Muscle layer of colon (tissue), 2 donors: ENCODE data around the gene HOPX.
A peak's percentile ranks its signal among the peaks of the same experiment; 100 is the strongest.
"Not testable (repeated sequence)": the region's sequence is repeated elsewhere in the genome, so short reads cannot be mapped to it uniquely, and the experiment has no call there.

Source experiments
- H3K27ac ChIP-seq: one replicate; pipeline ENCODE4 v1.7.0; 2013; ENCODE audit warnings: low read depth, mild to moderate bottlenecking, low read length, moderate library complexity
- H3K27me3 ChIP-seq, 2 donors: one replicate each; pipeline ENCODE4 v1.7.0; 2013; ENCODE audit warnings: low read length in 2 of 2, mild to moderate bottlenecking in 2 of 2; ENCODE audit not compliant: insufficient read depth in 2 of 2, control insufficient read depth in 1 of 2
- H3K36me3 ChIP-seq: one replicate; pipeline ENCODE4 v1.7.0; 2013; ENCODE audit warnings: mild to moderate bottlenecking, low read length; ENCODE audit not compliant: insufficient read depth
- H3K4me1 ChIP-seq: one replicate; pipeline ENCODE4 v1.7.0; 2013; ENCODE audit warnings: mild to moderate bottlenecking, low read length; ENCODE audit not compliant: insufficient read depth
- H3K4me3 ChIP-seq, 2 donors: one replicate each; pipeline ENCODE4 v1.7.0; 2013; ENCODE audit warnings: low read length in 2 of 2, low read depth in 1 of 2, mild to moderate bottlenecking in 1 of 2, moderate library complexity in 1 of 2
- H3K9ac ChIP-seq: one replicate; pipeline ENCODE4 v1.7.0; 2013; ENCODE audit warnings: low read length
- H3K9me3 ChIP-seq: one replicate; pipeline ENCODE4 v1.7.0; 2013; ENCODE audit warnings: mild to moderate bottlenecking, low read length
- donor health status: abdominal sarcoma.
- donor health status: Adenocarcinoma of cecum.

Gene HOPX

DNA sequence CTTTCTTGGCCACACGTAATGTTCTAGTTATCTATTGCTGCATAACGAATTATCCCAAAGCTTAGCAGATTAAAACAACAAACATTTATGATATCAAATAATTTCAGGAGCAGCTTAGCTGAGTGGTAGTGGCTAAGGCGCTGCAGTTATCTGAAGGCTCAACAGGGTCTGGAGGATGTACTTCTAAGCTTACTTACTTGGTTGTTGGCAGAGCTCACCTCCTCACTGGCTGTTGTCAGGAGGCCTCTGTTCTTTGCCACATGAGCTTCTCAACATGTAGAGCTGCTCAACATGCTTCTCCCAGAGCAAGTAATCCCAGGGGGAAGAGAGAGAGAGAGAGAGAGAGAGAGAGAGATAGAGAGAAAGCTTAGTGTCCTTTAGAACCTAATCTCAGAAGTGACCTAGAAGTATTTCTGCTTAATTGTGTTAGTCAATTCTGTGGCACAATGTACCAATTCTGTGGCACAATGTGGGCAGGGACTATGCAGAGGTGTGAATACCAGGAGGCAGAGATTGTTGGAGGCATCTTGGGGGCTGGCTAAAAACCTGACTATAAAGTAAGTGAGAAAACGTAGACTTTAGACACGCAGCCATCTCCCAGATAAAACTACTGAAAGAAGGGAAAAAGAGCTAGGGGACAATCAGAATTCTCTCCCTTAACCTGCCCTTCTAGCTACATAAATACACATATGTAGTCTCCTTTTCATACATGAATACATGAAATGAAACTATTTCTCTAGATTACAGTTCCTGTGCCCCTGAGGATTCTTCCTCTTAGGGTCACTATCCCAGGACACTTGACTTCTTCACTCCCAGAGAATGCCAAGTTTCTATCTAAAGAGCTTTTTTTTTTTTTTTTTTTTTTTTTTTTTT lies 40.2 kb downstream of the HOPX start:
- H3K9me3 ChIP-seq: no peaks in the 10 kb centered on the region
- peaks cover 18% of the 10 kb centered on the region for H3K4me1 ChIP-seq
- H3K9ac ChIP-seq: no peak overlapping the region

DNA sequence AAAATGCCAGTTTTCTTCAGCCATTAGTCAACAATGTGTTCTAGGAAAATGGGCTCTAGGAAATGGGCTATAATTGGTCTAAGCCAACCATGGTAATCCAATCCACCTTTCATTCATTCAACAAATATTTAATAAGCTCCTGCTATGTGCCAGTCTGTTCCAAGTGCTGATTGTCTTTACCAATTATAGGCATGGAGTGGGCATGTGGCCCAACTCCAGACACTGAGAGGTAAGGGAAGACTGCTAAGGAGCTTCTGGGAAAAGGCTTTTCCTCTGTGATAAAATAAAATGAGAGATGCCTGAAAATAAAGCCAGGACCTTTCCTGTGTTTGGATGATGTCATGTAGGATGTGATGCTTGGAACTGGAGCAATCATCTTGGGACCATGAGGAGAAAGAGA lies 43.3 kb downstream of the HOPX start:
- Histone ChIP-seq H3K36me3 (no peaks in the 10 kb centered on the region), H3K4me1 (peaks cover 18% of the 10 kb centered on the region), H3K27ac (no peak overlapping the region), H3K4me3 (no peak overlapping the region), H3K9me3 (no peaks in the 10 kb centered on the region), H3K27me3 (no peaks in the 10 kb centered on the region), H3K9ac (no peak overlapping the region)

More for the DNA sequence above, 40.2 kb downstream of the HOPX start:
- H3K4me3 ChIP-seq: no peak overlapping the region
- H3K27me3 ChIP-seq: no peaks in the 10 kb centered on the region
- no peaks in the 10 kb centered on the region for H3K36me3 ChIP-seq
- no peak overlapping the region for H3K27ac ChIP-seq

DNA sequence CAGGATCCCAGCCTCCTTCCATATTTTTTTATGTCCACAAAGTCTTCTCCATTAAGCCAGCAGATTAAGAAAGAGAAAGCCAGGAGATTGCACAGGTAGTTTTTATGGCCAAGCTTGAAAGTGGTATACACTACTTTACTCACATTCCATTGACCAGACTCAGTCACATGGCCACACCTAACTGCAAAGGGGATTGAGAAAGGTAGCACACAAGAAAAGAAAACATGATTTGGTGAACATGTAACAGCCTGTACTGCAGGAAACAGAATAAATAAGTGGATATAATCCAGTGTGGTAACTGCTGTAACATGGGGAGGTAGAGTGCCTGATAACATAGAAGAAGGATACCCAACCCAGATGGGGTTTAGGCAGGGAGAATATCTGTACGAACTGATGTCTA lies 43.9 kb downstream of the HOPX start:
- no peak overlapping the region for H3K9ac ChIP-seq
- H3K27ac ChIP-seq: no peak overlapping the region
- H3K36me3 ChIP-seq: no peaks in the 10 kb centered on the region
- H3K4me3 ChIP-seq: no peak overlapping the region
- H3K27me3 ChIP-seq: no peaks in the 10 kb centered on the region
- peaks cover 18% of the 10 kb centered on the region for H3K4me1 ChIP-seq
- H3K9me3 ChIP-seq: no peaks in the 10 kb centered on the region

DNA sequence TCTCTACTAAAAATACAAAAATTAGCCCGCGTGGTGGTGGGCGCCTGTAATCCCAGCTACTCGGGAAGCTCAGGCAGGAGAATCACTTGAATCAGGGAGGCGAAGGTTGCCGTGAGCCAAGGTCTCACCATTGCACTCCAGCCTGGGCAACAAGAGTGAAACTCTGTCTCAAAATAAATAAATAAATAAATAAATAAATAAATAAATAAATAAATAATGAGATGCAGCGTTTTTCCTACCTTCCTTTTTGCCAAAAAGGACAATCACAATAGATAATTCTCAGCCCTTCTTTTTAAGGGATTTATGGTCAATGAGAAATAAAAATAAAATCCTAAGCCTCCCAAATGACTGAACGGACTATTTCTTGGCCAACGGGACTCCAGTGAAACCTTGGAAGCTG lies 46.1 kb downstream of the HOPX start:
- not testable (repeated sequence) for H3K9ac ChIP-seq, H3K4me1 ChIP-seq, H3K27ac ChIP-seq, H3K36me3 ChIP-seq, H3K9me3 ChIP-seq, H3K4me3 ChIP-seq, H3K27me3 ChIP-seq

DNA sequence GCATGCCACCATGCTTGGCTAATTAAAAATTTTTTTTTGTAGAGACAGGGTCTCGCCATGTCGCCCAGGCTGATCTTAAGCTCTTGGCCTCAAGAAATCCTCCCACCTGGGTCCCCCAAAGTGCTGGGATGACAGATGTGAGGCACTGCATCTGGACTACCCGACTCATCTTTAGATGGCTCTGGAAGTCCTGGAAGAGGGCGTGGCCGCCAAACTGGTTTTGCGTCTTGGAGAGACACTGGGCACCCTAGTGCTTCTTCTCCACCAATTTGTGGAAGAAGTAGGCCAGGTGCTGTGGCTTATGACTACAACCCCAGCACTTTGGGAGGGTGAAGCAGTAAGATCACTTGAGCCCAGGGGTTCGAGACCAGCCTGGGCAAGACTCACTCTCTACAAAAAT lies 47.6 kb downstream of the HOPX start:
- peaks cover 11% of the 10 kb centered on the region for H3K4me1 ChIP-seq
- no peak overlapping the region for H3K27ac ChIP-seq
- H3K9me3 ChIP-seq: no peaks in the 10 kb centered on the region
- no peak overlapping the region for H3K4me3 ChIP-seq
- no peaks in the 10 kb centered on the region for H3K36me3 ChIP-seq
- H3K9ac ChIP-seq: no peak overlapping the region
- no peaks in the 10 kb centered on the region for H3K27me3 ChIP-seq

DNA sequence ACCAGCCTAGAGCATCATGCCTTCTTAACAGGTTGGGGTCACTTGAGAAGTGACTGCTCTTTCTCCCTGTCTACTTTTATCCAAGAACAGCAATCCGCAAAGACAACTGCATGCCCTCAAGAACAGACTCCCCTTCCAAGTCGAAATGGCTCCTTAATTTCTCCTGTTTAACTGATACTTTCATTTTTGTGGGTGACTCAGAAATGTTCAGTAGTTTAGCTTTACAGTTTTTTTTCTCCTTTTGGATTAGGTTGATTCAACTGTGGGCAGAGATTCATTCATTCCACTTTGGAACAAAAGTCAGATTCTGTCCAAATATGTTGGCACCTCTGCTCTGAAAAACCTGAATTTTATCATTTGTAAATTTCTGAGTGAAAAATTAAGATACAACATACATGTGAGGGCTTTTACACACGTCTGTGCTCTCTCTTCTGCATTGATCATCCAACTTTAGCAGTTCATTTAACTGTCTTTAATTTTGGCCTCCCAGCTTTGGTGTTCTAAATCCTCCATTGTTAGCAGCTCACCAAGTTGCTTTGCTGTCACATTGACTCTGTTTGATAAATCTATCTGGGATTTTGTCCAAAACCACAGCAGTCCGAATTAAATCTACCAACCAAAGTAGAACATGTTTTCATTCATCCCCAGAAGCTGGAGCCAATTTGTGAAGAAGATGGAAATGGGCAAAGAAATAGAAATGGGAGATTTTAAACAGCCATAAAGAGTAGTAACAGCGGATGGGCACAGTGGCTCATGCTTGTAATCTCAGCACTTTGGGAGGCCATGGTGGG lies 50.0 kb downstream of the HOPX start:
- Histone ChIP-seq H3K4me1 (peaks cover 26% of the 10 kb centered on the region), H3K9me3 (no peaks in the 10 kb centered on the region), H3K9ac (no peak overlapping the region), H3K27ac (no peak overlapping the region), H3K4me3 (no peak overlapping the region), H3K27me3 (no peaks in the 10 kb centered on the region), H3K36me3 (no peaks in the 10 kb centered on the region)

DNA sequence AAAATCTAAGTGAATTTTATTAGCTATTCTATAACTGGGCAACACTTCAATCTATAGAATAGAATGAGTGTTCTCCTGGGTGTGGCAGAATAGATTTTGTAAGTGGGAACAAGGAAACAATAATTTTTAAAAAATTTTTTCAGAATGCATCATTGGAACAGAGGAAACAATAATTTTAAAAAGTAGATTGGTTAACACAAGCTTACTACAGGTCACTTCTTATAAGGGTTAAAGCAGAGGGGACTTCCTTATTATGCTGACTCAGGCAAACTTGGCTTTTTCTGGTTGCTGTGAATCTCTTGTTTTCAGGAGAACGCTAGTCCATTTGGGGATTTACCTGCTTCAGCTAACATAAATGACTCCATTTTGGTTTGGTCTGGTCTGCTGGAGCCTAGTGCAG lies 52.5 kb downstream of the HOPX start:
- Histone ChIP-seq H3K9ac (no peak overlapping the region), H3K9me3 (no peaks in the 10 kb centered on the region), H3K27me3 (no peaks in the 10 kb centered on the region), H3K4me1 (peaks cover 26% of the 10 kb centered on the region), H3K36me3 (no peaks in the 10 kb centered on the region), H3K4me3 (no peak overlapping the region), H3K27ac (peak overlapping the region; percentile 23)

DNA sequence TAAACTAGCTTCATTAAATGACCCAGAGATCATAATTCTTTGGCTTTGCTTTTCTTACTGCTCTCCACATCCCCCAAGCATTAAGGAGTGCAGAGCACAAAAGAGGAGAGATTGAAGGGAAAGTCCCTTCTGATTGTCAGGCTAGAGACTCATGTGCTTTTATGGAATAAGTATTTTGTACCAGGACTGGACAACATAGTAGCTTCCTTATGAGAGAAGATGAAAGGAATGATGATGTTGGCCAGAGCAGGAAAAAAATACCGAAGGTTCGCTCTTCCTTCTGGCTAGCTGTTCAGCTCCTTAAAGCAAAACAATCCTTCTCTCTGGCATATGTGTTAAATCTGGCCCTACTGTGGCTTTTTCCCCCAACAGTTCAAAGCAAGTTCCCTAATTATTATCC lies 53.1 kb downstream of the HOPX start:
- no peaks in the 10 kb centered on the region for H3K36me3 ChIP-seq
- no peaks in the 10 kb centered on the region for H3K27me3 ChIP-seq
- peaks cover 31% of the 10 kb centered on the region for H3K4me1 ChIP-seq
- H3K27ac ChIP-seq: peak overlapping the region; percentile 23
- no peaks in the 10 kb centered on the region for H3K9me3 ChIP-seq
- no peak overlapping the region for H3K4me3 ChIP-seq
- H3K9ac ChIP-seq: no peak overlapping the region

DNA sequence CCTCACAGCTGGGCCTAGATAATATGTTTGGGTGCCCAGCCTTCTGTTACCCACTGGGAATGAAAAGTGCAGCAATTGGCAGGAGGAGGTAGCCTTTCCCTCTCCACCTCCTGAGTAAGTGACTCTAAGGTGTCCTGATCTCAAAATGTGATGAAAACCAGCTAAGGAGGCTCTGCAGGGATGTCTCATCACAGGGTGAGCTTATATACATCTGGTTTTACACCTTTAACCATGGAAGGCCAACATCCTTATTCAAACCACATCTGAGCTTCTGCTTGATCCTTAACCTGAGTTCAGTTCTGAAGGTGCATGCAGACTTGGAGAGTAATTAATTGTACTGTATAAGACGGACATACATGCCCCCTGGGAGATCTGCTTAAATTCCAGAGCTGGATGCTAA lies 53.7 kb downstream of the HOPX start:
- no peaks in the 10 kb centered on the region for H3K27me3 ChIP-seq
- H3K4me1 ChIP-seq: peaks cover 37% of the 10 kb centered on the region
- no peaks in the 10 kb centered on the region for H3K36me3 ChIP-seq
- peak overlapping the region in 1 of 2 donors; percentile 11 for H3K4me3 ChIP-seq
- H3K9ac ChIP-seq: no peak overlapping the region
- no peaks in the 10 kb centered on the region for H3K9me3 ChIP-seq
- peak overlapping the region; percentile 13 for H3K27ac ChIP-seq

DNA sequence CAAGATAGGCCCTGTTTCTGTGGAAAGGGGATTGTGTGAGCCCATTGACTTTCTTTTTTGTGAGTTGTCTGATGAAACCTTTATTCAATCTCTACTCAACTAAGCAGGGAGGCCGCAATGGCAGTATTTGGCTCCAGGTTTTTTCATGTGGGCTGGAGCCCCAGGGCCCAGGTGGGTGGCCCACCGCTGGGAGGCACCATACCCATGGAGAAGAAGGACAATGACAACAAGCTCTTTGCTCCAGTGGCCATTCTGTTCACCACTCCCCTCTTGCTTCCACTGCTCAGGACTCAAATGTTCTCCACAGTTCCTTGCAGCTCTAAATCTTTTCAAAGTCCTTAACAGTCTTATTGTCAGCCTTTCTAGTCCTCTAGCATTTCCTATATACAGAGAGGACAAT lies 54.1 kb downstream of the HOPX start:
- no peaks in the 10 kb centered on the region for H3K9me3 ChIP-seq
- no peaks in the 10 kb centered on the region for H3K36me3 ChIP-seq
- H3K4me3 ChIP-seq: peak overlapping the region in 1 of 2 donors; percentile 11
- H3K4me1 ChIP-seq: peaks cover 42% of the 10 kb centered on the region
- H3K9ac ChIP-seq: no peak overlapping the region
- no peaks in the 10 kb centered on the region for H3K27me3 ChIP-seq
- H3K27ac ChIP-seq: peak overlapping the region; percentile 13

DNA sequence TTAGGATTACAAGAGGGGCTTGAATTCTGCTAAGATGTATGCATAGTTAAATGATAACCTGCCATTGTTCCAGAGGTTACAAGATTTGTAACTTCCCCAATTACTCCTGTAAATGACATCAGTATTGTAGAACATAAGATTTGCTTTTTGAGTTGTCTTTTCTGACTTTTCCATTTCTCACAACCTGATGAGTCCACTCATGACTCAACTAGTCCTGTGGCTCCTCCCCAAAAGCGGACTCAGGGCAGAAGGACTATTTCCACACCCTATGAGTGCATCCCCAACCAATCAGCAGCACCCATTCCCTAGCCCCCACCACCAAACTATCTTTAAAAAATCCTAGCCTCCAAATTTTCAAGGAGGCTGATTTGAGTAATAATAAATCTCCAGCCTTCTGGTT lies 54.7 kb downstream of the HOPX start:
- Histone ChIP-seq H3K9me3 (no peaks in the 10 kb centered on the region), H3K27ac (no peak overlapping the region), H3K9ac (no peak overlapping the region), H3K4me3 (no peak overlapping the region), H3K27me3 (no peaks in the 10 kb centered on the region), H3K36me3 (no peaks in the 10 kb centered on the region), H3K4me1 (peaks cover 46% of the 10 kb centered on the region)
